HG03558 (cell line): ENCODE results near the gene C2CD2.

ENCODE experiments used
- ATAC-seq: cut with Tn5 transposase; IDR thresholded peaks from one replicate; pipeline ENCODE4 v1.9.1; 2021; ENCODE audit warnings: moderate number of reproducible peaks; ENCODE audit not compliant: unreplicated experiment; ENCODE audit errors: extremely low read depth

C2CD2 gene

DNA sequence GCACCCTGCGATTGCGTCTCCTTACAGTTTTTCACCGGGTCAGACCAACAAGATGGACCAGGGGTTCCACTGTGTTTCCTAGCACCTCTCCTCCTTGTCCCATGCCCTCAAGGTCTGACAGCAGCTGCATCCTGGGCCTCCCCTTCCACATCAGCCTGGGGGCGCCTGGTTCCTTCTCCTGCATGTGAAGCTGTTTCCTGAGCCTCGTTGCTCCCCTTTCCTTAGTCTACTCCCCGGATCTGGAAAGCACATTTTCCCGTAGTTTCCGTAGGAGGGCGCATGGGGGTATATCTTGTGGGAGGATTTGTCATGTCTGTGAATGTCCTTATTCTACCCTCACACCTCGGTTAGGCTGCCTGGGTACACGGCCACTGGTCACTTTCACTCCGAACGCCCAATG lies 80.8 kb downstream of the C2CD2 start:
- no peak for ATAC-seq

DNA sequence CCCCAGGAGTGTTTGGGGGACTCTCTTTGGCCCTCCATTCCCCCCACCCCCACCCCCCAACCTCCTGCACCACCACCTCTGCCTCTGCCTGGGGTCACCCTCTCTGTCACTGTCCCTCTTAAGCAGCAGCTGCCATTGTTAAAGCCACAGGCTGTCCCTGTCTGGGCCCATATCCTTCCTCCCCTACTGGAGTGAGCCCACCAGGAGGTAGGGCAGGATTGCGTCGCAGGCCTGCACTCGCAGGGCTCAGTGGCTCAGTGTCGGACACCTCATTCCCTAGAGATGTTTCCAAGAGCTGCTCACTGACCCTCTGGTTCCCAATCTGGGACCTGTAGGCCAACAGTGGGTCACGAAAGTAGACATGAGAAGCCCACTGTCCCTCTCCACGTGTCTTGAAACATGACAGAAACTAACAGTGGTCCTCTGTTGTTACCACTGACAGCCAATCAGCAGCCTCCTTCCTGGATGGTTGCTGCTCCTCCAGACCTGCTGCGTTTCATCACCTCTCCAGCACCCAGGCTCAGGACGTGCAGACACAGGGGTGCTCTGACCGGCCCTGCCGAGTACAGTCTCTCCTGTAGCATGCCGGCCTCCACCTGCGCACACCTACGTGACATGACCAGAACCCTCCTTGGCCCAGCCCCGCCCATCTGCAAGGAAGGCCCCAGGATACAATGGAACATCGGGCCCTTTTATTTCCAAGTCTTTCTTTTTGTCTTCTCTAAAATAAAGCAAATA lies 82.4 kb downstream of the C2CD2 start:
- ATAC-seq, result no peak

- no peak for ATAC-seq
These were observed 84.0 kb downstream of the C2CD2 start for GRCh38 chr21:41869771-41870170.

DNA sequence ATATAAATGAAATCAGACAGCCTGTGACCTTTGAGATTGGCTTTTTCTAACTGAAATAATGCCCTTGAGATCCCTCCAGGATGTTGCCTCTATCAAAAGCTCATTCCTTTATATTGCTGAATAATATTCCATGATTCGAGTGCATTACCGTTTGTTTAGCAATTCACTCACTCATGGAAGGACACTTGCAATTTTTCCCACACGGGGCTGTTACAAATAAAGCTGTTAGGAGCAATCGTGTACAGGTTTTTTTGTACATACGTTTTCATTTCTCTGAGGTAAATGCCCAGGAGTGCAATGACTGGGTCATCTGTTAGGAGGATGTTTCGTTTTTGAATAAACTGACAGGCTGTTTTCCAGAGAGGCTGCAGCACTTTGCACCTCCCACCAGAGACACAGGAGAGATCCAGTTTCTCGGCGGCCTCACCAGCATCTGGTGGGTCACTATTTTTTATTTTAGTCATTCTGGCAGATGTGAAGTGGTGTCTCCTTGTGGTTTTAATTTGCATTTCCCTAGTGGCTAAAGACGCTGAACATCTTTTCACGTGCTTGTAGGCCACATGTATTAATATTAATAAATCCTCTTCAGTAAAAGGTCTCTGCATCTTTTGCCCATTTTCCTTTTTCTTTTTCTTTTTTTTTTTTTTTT lies 85.6 kb downstream of the C2CD2 start:
- peak; percentile 46 for ATAC-seq

GRCh38 chr21:41867313-41867712 lies 86.5 kb downstream of the C2CD2 start:
- no peak for ATAC-seq

DNA sequence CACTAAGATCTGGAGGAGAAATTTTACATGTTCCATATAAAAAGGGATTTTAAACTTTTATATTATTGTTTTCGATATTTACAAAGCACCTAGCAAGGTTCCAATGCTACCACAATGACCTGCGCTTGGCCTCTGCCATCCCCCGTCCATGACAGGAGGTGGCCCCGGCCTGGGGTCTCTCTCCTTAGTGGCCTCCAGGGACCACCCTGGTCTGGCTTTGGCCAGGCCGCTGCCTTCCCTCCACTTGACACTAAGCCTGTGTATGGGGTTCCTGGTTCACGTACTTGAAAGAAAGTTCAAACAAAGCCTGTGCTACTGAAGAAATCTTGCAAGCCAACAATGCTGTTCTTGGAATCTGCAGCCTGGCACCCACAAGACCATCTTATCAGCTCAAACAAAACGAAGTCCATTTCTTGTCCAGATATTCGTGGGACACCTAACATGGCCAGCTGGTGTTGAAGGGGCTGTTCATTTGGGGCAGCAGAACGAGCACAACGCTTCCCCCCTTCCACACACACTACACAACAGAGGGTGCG lies 87.5 kb downstream of the C2CD2 start:
- no peak for ATAC-seq

GRCh38 chr21:41865002-41865777 lies 88.6 kb downstream of the C2CD2 start:
- peak; percentile 39 for ATAC-seq

DNA sequence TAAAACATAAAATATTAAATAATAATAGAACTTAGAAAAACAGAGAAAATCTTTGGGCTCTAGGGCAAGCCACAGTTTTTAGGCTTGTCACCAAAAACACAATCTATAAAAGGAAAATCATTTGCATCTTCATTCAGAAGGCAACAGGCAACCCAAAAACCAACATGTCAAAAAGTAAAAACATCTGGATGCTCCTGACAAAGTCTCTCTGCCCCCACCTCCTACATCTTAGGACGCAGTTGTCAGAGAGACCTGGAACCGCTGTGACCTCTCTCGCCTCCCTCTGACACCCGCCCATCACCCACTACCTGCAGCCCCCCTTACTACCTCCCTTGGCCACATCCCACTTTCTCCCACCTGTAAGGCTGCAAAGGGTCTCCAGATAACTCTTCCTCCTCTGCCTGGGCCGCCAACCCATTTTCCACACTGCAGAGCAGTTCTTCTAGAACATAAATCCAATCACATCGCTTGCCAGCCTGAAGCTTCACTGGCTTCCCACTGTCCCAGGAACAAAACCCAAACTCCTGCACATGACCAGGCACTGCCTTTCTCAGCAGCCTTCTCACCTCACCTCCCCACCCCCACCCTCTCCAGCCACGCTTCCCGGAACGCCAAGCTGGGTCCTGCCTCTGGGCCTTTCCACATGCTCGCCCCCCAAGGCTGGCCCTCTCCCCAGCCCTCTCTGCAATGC lies 89.4 kb downstream of the C2CD2 start:
- no peak for ATAC-seq

DNA sequence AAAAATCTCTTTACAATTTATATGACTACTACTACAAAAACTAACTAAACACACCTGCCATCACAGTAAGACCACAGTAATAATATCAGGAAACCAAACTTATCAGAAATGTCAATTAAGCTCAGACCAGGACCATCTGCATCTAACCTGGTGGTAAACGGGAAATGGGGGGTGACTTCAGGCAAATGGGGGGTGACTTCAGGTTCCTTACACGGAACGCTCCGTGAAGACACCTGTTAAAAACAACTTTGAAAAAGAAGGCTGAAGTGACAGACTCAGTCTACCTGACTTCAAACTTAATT lies 90.4 kb downstream of the C2CD2 start:
- ATAC-seq, result no peak

- no peak for ATAC-seq
These were observed 91.8 kb downstream of the C2CD2 start for GRCh38 chr21:41861987-41862386.

- ATAC-seq, result no peak
These were observed 92.6 kb downstream of the C2CD2 start for GRCh38 chr21:41861255-41861654.

- ATAC-seq, result no peak
These were observed 94.4 kb downstream of the C2CD2 start for GRCh38 chr21:41859297-41859980.

DNA sequence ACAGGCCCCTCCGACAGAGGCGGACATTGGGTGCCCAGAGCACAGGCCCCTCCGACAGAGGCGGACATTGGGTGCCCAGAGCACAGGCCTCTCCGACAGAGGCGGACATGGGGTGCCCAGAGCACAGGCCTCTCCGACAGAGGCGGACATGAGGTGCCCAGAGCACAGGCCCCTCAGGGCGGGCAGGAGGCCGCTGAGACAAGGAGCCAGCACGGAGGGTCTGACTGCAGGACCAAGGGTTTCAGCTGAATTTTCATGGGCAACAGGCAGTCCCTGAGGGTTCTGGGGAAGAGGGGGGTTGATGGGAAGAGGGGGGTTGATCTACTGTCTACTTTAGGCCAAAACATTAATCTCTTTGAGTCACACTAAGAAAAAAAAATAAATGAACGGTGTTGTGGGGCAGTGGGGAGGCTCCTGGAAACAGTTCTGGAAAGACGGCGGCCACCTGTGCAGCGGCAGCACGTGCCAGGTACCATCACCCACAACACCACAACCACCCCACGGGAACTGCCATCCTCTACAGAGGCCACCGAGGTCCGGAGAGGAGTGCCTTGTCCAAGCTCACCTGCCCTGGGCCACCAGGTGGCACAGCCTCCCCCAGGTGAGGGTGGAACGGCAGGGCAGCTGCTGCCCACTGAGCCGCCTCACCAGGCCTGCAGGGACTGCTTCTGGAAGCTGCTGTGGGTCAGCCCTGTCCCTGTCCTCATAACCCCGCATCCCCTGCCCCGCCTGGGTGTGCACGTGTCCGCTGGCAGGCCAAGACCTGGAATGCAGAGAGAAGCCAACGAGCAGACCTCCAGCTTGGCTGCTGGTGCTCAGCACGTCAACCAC lies 95.1 kb downstream of the C2CD2 start:
- no peak for ATAC-seq

DNA sequence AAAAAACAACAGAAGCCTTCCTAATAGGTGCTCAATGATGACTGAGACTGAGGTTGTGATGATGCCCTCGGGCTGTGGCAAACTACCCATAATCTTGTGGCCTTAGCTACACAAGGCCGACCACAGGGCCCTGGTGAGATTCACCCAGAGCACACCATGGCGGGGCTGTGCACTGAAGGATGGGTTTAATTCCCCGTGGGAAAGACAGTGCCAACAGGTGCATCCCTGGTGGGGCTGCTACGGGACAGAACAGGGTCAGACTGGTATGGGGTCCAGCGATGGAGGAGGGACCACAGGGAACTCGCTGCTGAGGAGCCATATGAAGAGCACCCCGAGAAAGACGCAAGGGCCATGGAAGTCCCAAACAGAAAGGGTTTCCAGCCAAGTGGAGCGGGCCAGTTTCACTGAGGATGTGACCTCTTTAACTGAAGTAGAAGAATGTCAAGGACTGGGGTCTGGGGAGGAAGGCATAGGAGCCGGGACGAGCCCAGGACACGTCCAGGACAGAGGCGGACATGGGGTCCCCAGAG lies 96.0 kb downstream of the C2CD2 start:
- no peak for ATAC-seq

- ATAC-seq, result no peak
These were observed 97.2 kb downstream of the C2CD2 start for GRCh38 chr21:41856572-41856971.

GRCh38 chr21:41854426-41854995 lies 99.3 kb downstream of the C2CD2 start:
- ATAC-seq, result no peak

- ATAC-seq, result no peak
These were observed 100.9 kb downstream of the C2CD2 start for GRCh38 chr21:41852929-41853320.

- ATAC-seq, result no peak
These were observed 101.5 kb downstream of the C2CD2 start for GRCh38 chr21:41852151-41852928.
